Heart left ventricle (tissue), 13 donors: ENCODE data around the gene CHCHD6.

Experiments
- POLR2A ChIP-seq, 2 donors: fragments of 450-650 bp; IDR thresholded peaks; one replicate each; pipeline ENCODE4 v1.6.1; 2017; ENCODE audit warnings: antibody characterized with exemption in 2 of 2, mild to moderate bottlenecking in 2 of 2, moderate library complexity in 2 of 2
- TF ChIP-seq, protein P1 (sequence below), 12 donors: fragments of 200-600 bp; sonication (generic) in 4 of 12; IDR thresholded peaks; one replicate each; pipeline versions ENCODE4 v1.5.0 to v1.8.0; 2018 to 2022; ENCODE audit warnings: antibody characterized with exemption in 12 of 12, mild to moderate bottlenecking in 5 of 12
- donor health status: ischemic (EF 13 %, LVEDD 7.1; RV severe dilation, severe dysfunction).
- donor health status: DM: no; HTN: yes; CAD: no.
- donor health status: DM: no; HTN: no; CAD: no.
- donor health status: ischemic (EF 25% LVEDD 6.9; RV normal size, moderate dysfunction).
- donor health status: ischemic (EF 25% LVEDD 5.7; RV mildly dilated, moderate dysfunction).
- donor health status: ischemic (EF 35%, LVEDD 5.7; RV mildly dilated, moderate dysfunction).
- donor health status: nonischemic (EF 11% LVEDD 7.7; RV severe dilation, severe dysfunction).
- donor health status: DM: yes; HTN: yes; CAD: no.
- donor health status: PGD.
- donor health status: ischemic (EF 29% LVEDD 5.4; RV normal size, mild dysfunction).
- donor health status: nonischemic (EF 23%, LVEDD 6.1; RV moderate dilation, normal function).

DNA sequence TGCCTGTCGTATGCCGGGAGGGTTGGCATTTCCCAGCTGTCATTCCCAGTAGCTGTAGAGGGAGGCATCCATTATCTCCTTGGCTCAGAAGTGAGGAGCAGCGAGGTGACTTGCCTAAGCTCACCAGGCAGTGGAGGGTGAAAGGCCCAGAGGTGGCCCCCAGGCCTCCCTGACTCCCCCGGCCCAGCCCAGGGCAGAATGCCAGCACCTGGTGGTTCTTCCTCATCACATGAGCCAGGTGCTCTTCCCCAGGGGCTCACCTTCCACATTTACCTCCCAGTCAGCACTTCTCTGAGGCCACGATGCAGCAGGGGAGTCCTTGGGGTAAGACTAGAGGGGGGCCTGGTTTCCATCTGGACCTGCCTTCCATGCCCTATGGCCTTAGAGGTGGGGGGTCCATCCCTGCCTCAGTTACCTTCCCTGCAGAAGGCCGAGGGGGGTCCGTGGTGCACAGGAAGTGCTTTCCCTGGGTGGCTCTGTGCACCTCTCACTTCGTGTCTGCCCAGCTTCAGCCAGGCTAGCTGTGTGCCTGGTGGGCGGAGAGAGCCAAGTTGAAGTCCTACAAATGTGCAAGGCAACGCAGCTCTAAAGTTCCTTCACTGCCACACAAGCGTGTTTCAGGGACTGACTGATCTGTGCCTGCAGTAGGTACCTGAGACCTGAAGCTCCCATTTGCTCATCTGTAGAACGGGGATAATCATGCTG lies 208.6 kb downstream of the CHCHD6 start:
- TF ChIP-seq POLR2A (IDR thresholded peaks at IDR 0.05), result no peak
- TF ChIP-seq, protein P1, sequence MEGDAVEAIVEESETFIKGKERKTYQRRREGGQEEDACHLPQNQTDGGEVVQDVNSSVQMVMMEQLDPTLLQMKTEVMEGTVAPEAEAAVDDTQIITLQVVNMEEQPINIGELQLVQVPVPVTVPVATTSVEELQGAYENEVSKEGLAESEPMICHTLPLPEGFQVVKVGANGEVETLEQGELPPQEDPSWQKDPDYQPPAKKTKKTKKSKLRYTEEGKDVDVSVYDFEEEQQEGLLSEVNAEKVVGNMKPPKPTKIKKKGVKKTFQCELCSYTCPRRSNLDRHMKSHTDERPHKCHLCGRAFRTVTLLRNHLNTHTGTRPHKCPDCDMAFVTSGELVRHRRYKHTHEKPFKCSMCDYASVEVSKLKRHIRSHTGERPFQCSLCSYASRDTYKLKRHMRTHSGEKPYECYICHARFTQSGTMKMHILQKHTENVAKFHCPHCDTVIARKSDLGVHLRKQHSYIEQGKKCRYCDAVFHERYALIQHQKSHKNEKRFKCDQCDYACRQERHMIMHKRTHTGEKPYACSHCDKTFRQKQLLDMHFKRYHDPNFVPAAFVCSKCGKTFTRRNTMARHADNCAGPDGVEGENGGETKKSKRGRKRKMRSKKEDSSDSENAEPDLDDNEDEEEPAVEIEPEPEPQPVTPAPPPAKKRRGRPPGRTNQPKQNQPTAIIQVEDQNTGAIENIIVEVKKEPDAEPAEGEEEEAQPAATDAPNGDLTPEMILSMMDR (IDR thresholded peaks at IDR 0.05), result no peak
